ENCODE data around the gene PROSER3.

- TF ChIP-seq CTCF (IDR thresholded peaks at IDR 0.05; ENCODE audit: low read depth, low read length) = no peak
- TF ChIP-seq MAX (IDR thresholded peaks at IDR 0.05; ENCODE audit: low read depth, low read length) = no peak
- TF ChIP-seq POLR2A (IDR thresholded peaks at IDR 0.05; ENCODE audit: extremely low read depth, insufficient read length) = no peak
- TF ChIP-seq MYC (IDR thresholded peaks at IDR 0.05; ENCODE audit: low read depth, low read length) = no peak
Measured at GRCh38 chr19:35777086-35777841, 19.3 kb downstream of the PROSER3 start.

Data from NB4 (cell line).